Stimulated activated CD8-positive, alpha-beta memory T cell treated with anti-CD3 and anti-CD28 coated beads, Interleukin-12 subunit alpha, Interleukin-12 subunit beta, amount 100 ng/mL, for 24 hours (primary cell): ENCODE measurements around the gene SCN3A.

ENCODE experiments used
- DNase-seq: peaks from one replicate; pipeline ENCODE4 v3.0.0-alpha.2; 2020; ENCODE audit errors: extremely low read depth

SCN3A gene

DNA sequence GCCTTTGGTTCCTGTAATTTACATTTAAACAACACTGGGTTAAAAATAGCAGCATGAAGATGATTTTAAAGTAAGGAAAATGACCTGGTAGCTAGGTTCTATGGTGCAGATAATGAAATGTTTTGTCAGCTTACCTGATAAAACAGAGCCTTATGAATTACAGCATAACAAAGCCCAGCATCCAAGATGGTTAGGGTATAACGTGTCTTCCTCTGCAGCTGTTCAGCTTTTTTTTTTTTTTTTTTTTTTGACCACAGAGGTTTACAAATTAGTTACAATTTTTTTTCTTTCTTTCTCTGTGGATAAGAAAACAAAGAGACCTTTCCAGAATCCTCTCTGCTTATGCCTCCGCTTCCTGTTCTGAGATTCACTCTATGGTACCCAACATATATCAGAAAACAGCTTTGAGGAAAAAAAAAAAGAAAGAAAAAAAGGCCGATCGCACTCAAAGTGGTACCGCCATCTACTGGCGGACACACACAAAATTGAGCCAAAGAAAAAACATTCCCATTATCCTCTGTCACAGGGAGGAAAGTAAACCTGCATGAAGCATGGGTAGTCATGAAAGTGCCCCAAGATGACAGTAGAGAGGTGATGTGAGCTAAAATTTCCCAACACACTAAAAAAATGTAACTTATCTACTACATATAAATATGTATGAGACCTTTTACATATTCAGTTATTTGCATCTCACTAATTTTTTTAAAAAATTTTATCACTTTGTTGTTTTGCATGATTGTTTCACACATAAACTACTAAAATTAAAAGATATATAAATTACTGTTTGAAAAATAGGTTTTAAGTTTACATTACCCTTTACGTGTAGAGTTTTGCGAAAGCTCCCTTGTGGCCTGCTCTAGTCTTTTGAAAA, at the start of gene SCN3A:
Gene SCN3A (minus strand): TSS at position 362 of the 871 bp plus-strand sequence. CDS start 27,656 bp downstream, outside the sequence.
- DNase-seq: no peak

DNA sequence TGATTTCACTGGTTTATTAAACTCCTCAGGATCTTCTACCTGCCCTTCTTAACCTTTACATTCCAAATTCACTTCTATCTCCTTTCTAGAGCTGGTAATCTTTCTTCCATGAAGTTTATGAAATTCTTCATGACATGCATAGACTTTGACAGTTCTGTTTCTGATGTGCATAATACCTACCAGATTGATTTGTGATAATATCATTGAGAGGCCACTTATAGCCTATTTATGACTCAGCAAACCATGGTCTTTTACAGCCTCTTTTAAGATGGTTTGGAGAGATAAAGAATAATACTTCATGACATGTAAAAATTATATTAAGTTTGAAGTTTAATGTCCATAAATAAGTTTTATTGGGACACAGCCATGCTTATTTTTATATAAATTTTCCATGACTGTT, 49.3 kb upstream of the SCN3A start:
- no peak for DNase-seq

DNA sequence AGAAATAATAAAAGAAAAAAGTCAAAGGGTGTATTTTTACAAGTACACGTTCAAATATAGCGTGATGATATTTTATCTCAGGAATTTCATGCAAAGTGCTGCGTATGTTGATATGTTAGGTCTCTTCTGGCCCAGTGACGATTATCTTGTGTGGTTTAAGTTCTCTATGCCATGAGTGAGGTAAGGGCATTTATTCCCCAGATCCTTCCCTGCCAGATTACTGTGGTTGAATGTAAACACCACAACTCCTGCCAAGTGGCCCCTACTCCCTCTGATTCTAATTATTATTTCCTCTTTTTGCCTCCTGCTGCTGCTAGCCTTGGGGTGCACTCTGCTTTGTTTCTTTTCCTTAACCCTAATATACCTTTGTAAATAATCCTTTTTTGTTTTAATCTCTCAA, 47.5 kb upstream of the SCN3A start:
- DNase-seq: no peak

DNA sequence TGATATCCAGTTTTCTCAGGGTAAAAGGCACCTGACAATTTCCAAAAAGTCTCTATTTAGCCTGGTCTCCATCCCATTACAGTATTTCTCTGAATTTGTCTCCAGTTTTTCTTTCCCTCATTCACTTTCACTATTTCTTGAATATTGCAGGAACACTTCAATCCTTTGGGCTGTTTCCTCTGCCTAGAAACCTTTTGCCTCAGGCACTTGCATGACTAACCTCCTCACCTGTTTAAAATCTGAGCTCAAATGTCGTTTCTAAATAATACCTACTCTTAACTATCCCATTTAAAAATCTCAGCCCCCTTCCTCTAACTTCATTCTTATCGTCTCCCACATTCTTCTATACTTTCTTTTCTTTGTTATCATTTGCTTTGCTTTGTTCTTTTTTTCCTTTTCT, 44.4 kb upstream of the SCN3A start:
- no peak for DNase-seq

DNA sequence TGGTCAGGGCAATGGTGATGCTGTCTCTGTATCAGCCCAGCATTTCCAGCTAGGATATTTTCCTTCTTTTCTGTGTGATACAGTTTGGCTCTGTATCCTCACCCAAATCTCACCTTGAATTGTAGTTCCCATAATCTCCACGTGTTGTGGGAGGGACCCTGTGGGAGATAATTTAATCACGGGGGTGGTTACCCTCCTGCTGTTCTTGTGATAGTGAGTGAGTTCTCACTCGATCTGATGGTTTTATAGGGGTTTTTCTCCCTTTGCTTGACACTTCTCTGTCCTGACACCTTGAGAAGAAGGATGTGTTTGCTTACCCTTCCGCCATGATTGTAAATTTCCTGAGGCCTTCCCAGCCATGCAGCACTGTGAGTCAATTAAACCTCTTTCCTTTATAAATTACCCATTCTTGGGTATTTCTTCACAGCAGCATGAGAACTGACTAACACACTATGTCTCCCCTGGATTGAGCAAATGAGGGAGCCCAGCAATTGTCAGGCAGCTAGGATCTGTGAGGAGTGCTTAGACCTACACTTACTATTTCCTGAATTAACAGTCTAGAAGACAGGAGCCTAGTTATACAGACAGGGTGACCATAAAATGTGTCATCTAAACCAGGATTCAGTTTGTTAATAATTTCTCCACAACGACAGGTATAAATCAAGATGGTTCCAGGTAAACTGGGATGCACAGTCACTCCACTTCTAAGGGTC, 41.4 kb upstream of the SCN3A start:
- no peak for DNase-seq

DNA sequence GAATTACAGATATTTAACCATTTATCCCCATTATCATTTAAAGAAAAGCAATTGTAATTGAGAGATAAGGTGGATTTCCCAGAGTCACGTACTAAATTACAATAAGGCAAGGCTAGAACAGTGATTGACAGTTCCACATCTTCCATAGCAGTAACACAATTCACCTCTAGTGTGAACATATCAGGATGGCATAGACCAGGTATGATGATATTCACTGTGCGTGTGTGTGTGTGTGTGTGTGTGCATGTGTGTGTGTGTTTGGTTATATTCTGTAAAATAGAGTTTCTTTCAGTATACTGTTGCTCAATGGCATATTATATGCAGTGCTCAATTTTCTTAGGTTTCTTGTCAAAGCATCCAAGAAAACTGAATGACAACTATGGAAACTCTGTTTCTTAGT, 37.1 kb upstream of the SCN3A start:
- no peak for DNase-seq

DNA sequence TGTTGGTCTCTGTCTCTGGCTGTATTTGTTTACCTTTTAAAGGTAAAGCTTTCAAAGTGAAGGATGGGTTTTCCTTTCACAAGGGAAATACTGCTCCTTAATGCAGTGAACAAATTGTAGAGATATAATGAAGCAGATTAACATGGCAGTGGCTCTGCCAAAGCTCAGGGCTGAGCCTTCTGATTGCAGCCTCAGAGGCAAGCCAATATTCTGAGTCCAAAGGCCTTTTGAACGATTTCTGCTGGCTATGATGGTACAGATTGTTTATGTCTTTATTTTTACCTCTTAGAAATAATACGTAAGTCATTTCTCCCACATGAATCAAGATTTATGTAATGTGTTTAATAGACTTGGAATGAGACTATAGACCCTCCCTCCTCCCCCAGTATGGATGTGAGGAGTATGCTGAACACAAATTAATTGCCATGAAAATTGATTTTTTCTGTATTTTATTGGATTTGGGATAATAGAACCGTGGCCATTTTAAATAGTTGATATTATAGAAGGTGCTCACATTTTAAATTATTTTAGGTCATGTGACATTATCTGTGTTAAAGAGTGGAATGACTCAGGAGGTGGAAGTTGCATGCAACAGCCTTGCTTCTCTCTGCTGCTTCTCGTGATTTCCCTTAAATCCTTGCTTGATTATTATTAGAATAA, 36.1 kb upstream of the SCN3A start:
- DNase-seq: no peak

DNA sequence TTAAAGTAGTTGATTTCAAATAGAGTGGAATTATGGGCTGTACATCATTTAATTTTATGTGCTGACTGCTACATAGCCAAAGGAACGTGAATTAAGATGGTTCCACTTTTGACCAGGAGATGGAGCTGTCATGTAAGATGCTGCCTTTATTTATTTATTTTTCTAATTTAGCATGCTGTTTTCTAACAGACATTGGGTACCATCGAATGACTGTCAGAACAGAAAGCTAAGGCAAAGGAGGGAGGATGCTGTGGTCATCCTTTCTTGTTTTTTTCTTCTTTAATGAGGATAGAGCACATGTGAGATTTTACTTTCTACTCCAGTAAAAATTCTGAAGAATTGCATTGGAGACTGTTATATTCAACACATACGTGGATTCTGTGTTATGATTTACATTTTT, 35.4 kb upstream of the SCN3A start, which contains the start of gene SCN2A:
Gene SCN2A (plus strand): TSS at position 185 of the 400 bp plus-strand sequence. CDS start 56,410 bp downstream, outside the sequence.
- no peak for DNase-seq

DNA sequence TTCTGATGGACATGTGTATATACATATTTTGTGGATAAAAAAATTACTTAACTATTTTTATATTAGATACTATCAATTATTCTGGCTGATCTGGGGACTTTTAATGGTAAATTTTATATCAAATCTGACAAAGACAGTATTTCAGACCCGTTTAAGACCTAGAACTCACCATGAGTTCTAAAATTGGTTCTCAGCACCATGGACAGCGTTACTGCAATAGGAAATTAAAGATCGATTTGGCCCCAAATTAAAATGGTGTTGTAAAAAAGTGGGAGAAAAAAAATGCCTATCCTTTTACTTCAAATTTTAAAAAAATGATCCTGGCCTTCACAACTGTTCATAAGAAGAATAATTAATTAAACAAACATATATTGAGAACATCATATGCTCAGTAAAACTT, 34.4 kb upstream of the SCN3A start:
- DNase-seq: no peak

DNA sequence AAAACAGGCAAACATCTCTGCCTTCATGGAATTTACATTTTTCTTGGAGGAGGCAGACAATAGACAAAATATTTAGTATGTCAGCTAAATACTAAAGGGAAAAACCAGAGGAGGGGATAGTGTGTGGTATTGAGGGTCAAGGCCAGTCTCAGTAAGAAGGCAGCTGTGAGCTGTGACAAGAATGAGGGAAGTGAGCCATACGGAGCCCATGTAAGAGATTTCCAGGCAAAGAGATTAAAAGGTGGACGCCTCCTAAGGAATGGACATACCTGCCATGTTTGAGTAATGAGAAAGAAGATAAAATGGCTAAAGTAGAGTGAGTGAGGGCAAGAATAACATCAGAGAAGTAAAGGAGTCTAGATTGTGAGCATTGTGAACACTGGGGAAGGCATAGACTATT, 33.2 kb upstream of the SCN3A start:
- no peak for DNase-seq

DNA sequence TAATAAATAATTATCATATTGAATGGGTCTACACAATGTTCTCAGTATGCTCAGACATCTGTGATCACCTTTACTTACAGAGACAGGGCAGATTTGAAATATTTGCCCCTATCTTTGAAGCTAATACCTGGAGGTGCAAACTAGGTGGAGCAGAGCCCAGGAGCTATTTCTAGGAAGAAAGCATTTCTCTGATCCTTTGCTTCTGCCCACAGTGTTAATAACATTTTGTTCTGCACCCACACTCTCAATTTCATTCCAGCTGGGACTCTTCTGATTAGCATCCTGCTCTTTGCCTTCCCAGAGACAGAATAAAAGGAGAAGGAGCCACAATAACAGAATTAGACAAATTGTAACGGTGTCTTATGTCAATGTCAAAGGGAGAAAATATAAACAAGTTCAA, 23.7 kb upstream of the SCN3A start:
- DNase-seq: no peak

DNA sequence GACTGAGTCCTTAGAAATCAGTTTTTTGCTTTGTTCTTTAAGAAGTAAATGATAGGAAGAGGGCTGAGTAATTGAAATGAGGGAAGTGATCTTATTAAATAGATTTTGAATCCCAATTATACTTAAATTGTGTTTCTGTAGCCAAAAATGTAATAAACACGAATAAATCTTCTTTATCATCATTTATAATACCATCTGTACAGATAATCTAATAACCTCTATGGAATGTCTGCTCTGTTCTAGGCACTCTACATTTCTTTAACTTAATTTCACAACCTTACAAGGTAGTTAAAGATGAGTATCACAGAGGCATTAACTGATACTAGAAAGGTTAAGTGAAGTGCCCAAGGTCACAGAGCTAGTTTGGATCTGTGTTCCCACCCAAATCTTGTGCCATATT, 21.1 kb upstream of the SCN3A start:
- DNase-seq: no peak

DNA sequence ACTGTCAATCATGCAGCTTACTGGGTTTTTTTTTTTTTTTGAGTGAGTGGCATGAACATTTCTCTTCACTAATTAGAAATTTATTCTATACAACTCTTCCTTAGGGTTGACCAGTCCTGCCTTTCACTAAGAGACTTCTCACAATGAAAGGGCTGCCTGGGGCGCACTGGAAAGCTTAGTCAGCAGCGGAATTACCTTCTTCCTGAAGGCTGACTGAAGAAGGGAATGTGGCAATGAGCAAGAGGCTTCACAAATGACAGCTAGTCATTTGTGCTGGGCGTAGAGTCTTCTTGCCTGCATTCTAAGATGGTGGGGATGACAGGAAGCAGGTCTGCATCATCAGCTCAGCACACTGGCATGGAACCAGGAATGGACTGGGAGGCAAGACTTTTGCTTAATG, 15.6 kb upstream of the SCN3A start:
- no peak for DNase-seq

DNA sequence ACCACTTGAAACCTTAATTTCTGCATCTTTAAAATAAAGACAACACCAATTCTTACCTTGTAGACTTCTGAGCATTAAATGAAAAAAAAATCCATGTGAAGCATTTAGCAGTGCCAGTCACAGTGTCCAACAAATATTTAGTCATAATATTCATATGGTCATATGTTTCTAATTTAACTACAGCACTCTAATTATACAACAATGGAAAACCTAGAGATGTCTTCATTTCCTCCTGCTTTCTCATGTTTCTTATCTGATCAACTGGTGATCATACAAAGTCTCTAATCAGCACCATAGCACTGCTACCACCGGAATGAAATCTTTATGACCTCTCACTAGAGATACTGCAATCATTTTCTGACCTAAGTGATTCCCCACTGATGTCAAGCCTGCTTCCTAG, 10.2 kb upstream of the SCN3A start:
- no peak for DNase-seq

DNA sequence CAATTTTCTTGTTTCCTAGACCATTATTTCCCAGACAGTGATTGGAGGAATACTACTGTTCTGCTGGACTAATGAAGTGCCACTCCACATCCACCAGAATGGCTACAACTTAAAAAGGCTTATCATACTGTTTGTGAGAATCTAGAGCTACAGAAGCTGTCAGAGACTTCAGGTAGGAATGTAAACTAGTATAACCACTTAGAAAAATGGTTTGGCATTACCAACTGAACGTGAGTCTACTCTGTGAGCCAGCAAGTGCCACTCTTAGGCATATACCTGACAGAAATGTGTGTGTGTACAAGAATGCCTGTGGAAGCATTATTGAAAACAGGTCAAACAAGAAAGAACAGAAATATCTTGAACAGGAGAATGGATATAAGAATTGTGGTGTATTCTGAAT, 4.2 kb upstream of the SCN3A start:
- DNase-seq: no peak

DNA sequence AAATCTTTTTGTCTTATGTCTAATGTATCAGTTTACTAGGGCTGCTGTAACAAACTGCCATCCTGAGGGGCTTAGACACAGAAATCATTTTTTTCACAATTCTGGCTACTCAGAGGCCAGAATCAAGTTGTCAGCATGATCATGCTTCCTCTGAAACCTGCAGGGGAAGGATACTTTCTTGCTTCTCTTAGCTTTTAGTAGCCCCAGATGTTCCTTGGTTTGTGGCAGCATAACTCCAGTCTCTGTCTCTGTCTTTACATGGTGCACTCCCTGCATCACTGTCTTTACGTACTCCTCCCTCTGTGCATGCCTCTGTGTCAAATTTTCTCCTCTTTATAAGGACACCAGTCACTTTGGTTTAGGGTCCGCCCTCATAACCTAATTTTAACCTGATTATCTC, 2.0 kb upstream of the SCN3A start:
- no peak for DNase-seq

DNA sequence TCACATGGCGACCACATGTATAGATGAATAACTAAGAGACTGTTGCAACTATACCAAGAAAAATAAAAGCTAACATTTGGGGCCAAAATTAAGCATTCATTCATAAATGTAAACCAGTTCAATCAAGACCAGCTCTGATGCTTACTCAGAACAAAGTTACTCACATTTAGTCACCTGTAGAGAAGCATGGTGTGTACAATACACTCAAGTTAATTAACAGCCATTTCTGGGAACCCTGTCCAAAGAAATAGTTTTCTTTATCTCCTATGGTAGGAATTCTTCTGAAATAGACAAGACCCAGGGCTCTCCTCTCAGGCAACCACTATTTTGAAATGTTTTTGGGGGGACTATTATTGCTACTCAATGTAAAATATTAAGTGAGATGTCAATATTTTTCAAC, 1.6 kb downstream of the SCN3A start:
- DNase-seq: no peak

DNA sequence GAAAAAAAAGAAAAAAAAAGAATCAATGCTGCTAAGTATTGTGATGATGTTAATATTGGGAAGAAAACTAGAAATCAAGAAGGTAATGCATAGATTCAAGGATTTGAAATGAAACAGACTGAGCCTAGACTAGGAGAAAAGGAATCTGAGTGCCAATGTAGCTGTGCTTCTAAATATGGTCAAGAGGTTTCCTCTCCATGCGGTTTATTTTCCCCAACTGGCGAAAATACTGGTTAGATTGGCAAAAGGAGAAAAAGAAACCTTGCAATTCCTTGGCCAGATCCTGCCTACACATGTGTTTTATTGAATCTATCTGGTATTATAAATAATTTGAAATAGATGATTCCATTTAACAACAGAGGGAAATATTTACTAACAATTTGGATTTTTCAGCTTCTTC, 5.7 kb downstream of the SCN3A start:
- DNase-seq: no peak

DNA sequence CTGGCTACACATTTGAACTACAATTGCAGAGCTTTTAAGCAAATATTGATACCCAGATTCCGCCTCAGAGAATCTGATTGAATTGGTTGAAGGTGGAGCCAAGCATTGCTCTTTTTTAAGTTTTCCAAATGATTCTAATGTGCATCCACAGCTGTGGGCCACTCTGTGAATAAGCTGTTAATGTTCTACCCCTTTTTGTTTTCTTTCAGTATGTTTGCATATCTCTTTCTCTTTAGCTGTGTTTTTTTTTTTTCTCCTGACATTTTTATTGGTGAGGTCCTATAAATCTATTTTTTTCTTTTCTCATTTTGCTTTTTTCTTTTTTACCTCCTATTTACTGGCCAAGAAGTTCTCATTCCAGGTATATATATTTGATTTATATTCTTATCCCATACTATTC, 6.5 kb downstream of the SCN3A start:
- no peak for DNase-seq

DNA sequence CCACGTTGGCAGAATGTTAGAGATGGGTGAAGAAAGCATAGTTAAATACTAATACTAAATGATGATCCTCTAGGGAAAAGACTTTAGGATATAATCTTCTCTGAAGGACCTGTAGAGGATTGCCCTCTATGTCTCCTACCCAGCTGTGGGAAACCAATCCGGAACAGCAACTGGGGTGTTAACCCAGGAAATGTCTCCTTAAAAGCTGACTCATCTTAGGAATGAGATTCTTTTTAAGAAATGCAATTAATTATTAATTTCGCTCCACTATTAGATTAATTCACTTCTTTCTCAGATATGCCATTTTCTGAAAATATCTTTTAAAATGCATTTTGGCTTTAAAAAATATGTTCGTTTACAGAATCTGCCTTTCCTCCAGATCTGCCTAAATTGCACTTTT, 7.4 kb downstream of the SCN3A start:
- no peak for DNase-seq

DNA sequence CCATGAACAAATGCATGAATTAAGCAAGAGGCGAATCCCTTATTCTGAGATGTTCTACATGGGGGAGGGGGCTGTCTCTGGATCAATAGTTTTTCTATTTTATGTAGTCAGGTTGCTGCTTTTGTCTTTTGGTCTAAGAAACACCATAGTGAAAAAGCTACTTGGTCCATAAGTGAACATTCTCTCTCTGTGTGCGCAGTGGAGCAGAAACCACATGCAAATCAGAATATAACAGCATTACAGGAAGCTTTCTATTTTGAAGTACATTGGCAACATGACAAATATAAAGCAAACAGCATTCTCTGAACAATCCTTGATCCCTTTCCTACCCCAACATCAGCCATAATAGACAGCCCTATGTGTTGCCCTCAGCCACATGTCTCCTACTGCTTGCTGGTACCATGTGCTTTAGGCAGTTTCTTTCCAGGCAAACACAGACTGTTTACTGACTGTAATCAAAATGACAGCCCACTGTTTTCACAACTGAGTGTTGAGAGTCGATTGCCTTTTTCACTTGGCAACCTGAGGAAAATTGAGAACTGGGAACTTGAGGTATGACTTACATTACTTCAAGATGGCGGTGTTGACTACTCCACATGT, 10.6 kb downstream of the SCN3A start:
- no peak for DNase-seq

DNA sequence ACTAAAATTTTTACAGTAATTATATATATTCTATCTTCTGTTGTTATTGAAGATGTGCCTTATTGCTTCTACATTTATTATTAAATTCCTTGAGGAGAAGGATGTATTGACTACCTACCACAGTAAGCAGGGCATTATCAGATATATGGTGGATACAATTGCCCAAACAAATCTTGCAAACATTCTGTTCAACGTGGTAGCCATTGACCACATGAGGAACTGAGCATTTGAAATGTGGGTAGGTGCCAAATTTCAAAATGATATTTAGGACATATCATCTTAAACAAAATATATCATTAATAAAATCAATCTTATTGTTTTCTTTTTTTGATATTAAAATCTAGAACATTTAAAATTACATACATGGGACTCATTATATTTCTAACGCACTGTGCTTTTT, 11.1 kb downstream of the SCN3A start:
- no peak for DNase-seq
